HG03175 (cell line): ENCODE measurements around the gene AEN.
"Not testable (repeated sequence)": the region's sequence is repeated elsewhere in the genome, so short reads cannot be mapped to it uniquely, and the experiment has no call there.

Experiments
- ATAC-seq: cut with Tn5 transposase; IDR thresholded peaks from one replicate; pipeline ENCODE4 v1.9.1; 2021; ENCODE audit warnings: mild to moderate bottlenecking, moderate library complexity; ENCODE audit not compliant: unreplicated experiment

AEN gene

GRCh38 chr15:88630798-88631463 lies 9.8 kb downstream of the AEN start:
- no peak for ATAC-seq

GRCh38 chr15:88631464-88632028 lies 10.4 kb downstream of the AEN start:
- ATAC-seq, result no peak

- ATAC-seq, result not testable (repeated sequence)
These were observed 11.7 kb downstream of the AEN start for GRCh38 chr15:88632797-88633196.

- no peak for ATAC-seq
These were observed 13.3 kb downstream of the AEN start for GRCh38 chr15:88634449-88634848.

- ATAC-seq, result peak; percentile 32
These were observed 14.2 kb downstream of the AEN start for GRCh38 chr15:88635318-88635717.

- no peak for ATAC-seq
These were observed 14.9 kb downstream of the AEN start for GRCh38 chr15:88636050-88636449.

GRCh38 chr15:88636654-88637053 lies 15.5 kb downstream of the AEN start:
- no peak for ATAC-seq

- no peak for ATAC-seq
These were observed 16.3 kb downstream of the AEN start for GRCh38 chr15:88637436-88637835.

GRCh38 chr15:88637841-88638625 lies 16.9 kb downstream of the AEN start:
- no peak for ATAC-seq

GRCh38 chr15:88638626-88639372 lies 17.7 kb downstream of the AEN start, which contains the start of gene ISG20:
Gene ISG20, plus strand, starts transcription at chr15:88639016. Its CDS starts 351 bp downstream, at chr15:88639367.
- peak; percentile 74 for ATAC-seq

- no peak for ATAC-seq
These were observed 20.9 kb downstream of the AEN start for GRCh38 chr15:88641959-88642452.

GRCh38 chr15:88642514-88642913 lies 21.4 kb downstream of the AEN start:
- ATAC-seq, result not testable (repeated sequence)

GRCh38 chr15:88644741-88645140 lies 23.6 kb downstream of the AEN start:
- ATAC-seq, result no peak

- no peak for ATAC-seq
These were observed 24.3 kb downstream of the AEN start for GRCh38 chr15:88645171-88646087.

GRCh38 chr15:88646088-88646405 lies 24.9 kb downstream of the AEN start:
- no peak for ATAC-seq

- no peak for ATAC-seq
These were observed 25.8 kb downstream of the AEN start for GRCh38 chr15:88646951-88647350.

GRCh38 chr15:88647351-88648105 lies 26.4 kb downstream of the AEN start:
- ATAC-seq, result no peak

- ATAC-seq, result no peak
These were observed 27.4 kb downstream of the AEN start for GRCh38 chr15:88648357-88649214.
